Astrocyte (in vitro differentiated cells and primary cell): ENCODE measurements around the gene VEGFB. TPM values are rescaled to one million over a fixed set of nuclear protein-coding genes. Genes with fewer than 3 reads are reported as not detected.
A peak's percentile ranks its signal among the peaks of the same experiment; 100 is the strongest.

Experiments used
- DNase-seq: peaks from one replicate; pipeline ENCODE4 v3.0.0-alpha.2; 2010; ENCODE audit warnings: low read depth
- FAIRE-seq: peaks from 2 replicates; lab custom pipeline; 2011; peaks lifted over from hg19 to GRCh38; lab: Jason Lieb, UNC
- H2AFZ ChIP-seq: 2 replicates; pipeline ENCODE4 v1.6.0; 2012; ENCODE audit warnings: low read depth, low read length, inconsistent platforms
- H3K27ac ChIP-seq: 2 replicates; pipeline ENCODE4 v1.5.1; 2011; ENCODE audit warnings: low read depth, low read length, inconsistent platforms
- H3K27me3 ChIP-seq: 2 replicates; pipeline ENCODE4 v1.6.0; 2011; ENCODE audit warnings: low read length, inconsistent platforms; ENCODE audit not compliant: insufficient read depth
- H3K36me3 ChIP-seq: 2 replicates; pipeline ENCODE4 v1.5.1; 2011; ENCODE audit warnings: low read length, inconsistent platforms; ENCODE audit not compliant: insufficient read depth
- H3K4me1 ChIP-seq: 2 replicates; pipeline ENCODE4 v1.5.1; 2011; ENCODE audit warnings: low read length, inconsistent platforms; ENCODE audit not compliant: insufficient read depth
- H3K4me2 ChIP-seq: 2 replicates; pipeline ENCODE4 v1.6.0; 2012; ENCODE audit warnings: low read length, inconsistent platforms
- H3K4me3 ChIP-seq: 2 replicates; pipeline ENCODE4 v1.5.1; 2011; ENCODE audit warnings: low read depth, mild to moderate bottlenecking, low read length, inconsistent platforms; ENCODE audit not compliant: insufficient read depth
- H3K79me2 ChIP-seq: 2 replicates; pipeline ENCODE4 v1.6.0; 2012; ENCODE audit warnings: mild to moderate bottlenecking, low read length, inconsistent platforms; ENCODE audit not compliant: insufficient read depth
- H3K9ac ChIP-seq: 2 replicates; pipeline ENCODE4 v1.6.0; 2012; ENCODE audit warnings: mild to moderate bottlenecking, low read length, inconsistent platforms
- H3K9me3 ChIP-seq: 2 replicates; pipeline ENCODE4 v1.5.1; 2012; ENCODE audit warnings: low read depth, mild to moderate bottlenecking, low read length, inconsistent platforms; ENCODE audit not compliant: insufficient read depth
- H4K20me1 ChIP-seq: 2 replicates; pipeline ENCODE4 v1.6.0; 2012; ENCODE audit warnings: low read length, inconsistent platforms; ENCODE audit not compliant: insufficient read depth
- H3K27ac Mint-ChIP-seq: one replicate; pipeline ENCODE4 v1.8.0; 2021; ENCODE audit warnings: mild to moderate bottlenecking, mixed read lengths; ENCODE audit not compliant: unreplicated experiment
- H3K27me3 Mint-ChIP-seq: one replicate; pipeline ENCODE4 v1.8.0; 2021; ENCODE audit warnings: low read depth, mixed read lengths; ENCODE audit not compliant: unreplicated experiment
- H3K36me3 Mint-ChIP-seq: one replicate; pipeline ENCODE4 v1.8.0; 2021; ENCODE audit warnings: low read depth, mixed read lengths; ENCODE audit not compliant: unreplicated experiment
- H3K4me1 Mint-ChIP-seq: one replicate; pipeline ENCODE4 v1.8.0; 2021; ENCODE audit warnings: low read depth, mixed read lengths; ENCODE audit not compliant: unreplicated experiment
- H3K4me3 Mint-ChIP-seq: one replicate; pipeline ENCODE4 v1.8.0; 2021; ENCODE audit warnings: mild to moderate bottlenecking, moderate library complexity, mixed read lengths; ENCODE audit not compliant: unreplicated experiment
- H3K9me3 Mint-ChIP-seq: one replicate; pipeline ENCODE4 v1.8.0; 2021; ENCODE audit warnings: mild to moderate bottlenecking, mixed read lengths; ENCODE audit not compliant: unreplicated experiment
- EZH2 ChIP-seq: IDR thresholded peaks from 2 replicates; pipeline ENCODE4 v1.6.1; 2012; ENCODE audit warnings: mild to moderate bottlenecking, low read length, inconsistent platforms; ENCODE audit not compliant: insufficient read depth
- total RNA-seq: library from RNA; stranded (reverse); gene quantifications from 2 replicates; pipeline ENCODE4 v1.2.1, GENCODE V29; 2021
- TF ChIP-seq, protein P1 (sequence below): IDR thresholded peaks from 2 replicates; pipeline ENCODE4 v1.5.1; 2011; ENCODE audit warnings: low read depth, mild to moderate bottlenecking, inconsistent platforms, low read length, moderate library complexity; ENCODE audit not compliant: insufficient read depth

The VEGFB gene
- total RNA-seq, 1 donor from 2014 or later: 30.4 TPM

DNA sequence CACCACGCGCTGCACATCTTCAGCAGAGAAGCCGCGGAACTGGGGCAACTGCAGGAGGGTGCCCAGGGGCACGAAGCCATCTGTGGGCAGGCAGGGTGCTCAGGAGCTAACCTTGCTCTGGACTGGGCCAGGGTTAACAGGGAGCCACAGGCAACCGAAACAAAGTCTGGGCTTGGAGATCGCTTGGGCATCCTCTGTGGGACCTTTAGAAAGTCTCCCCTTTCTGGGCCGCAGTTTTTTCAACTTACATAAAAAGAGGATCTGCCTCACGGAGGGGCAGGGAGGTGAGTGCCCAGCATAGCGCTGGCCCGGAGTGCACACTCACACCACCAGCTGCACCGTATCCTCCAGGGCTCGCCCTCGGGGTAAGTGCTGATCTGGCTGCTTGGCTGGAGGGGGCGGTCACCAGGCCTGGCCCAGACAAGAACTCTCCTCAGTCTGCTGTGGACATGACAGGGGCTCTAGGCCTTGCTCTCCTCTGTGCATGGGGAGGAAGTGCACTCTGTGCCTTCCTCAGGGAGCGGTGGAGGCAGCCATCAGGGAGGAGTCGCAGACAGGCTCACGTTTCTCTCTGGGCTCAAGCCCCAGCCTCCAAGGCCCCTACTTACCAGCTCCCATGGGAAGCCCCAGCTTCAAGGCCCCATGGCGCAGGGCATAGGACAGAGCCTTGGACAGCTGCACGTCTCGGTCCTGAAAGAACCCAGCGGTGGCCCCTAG lies 9.3 kb upstream of the VEGFB start:
- H3K27ac ChIP-seq: no peak overlapping the region
- H4K20me1 ChIP-seq: peaks cover 3% of the 10 kb centered on the region

DNA sequence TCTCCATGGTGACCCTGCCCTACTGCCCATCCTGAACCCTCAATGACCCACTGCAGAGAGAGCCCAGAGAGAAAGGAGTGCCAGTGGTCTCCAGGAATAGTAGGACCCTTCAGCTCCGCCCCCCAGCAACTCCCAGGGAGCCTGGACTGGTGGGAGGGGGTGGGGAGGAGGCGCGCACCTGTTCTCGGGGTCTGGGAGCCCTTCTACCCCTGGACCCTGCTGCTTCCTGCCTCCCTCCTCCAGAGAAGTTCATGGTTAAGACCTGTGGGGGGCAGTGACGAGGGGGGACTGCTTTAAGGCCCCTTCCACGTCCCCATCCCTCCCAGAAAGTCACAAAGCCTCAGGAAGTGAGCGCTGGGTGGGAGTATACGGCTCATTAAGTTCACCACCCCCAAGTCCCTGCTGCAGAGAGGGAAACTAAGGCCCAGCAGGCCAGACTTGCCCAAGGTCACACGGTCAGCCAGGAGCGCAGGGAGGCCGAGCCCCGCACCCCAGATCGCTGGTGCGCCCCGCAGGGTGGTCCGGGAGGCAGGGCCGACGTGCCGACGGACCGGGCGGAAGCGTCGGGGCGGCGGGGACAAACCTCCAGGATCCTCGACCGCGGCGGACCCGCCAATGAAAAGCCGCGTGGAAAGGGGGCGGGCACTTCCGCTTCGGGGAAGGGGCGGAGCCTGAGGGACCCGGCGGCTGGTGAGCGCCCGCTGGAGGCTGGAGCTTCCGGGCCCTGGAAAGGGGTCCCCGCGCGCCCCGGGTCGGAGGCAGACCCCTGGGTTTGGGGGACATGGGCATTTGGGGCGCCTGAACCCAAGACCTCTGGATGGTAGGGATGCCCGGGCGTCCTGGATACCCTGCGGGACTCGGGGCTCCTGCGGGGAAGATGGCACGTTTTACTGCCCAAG lies 8.5 kb upstream of the VEGFB start, which contains the start of the genes NUDT22 and TRPT1:
TSS of gene NUDT22 (plus strand) at position 667 of the 899 bp plus-strand sequence. CDS start 379 bp downstream, outside the sequence.
TSS of gene TRPT1 (minus strand) at position 579 of the 899 bp plus-strand sequence. CDS start at position 253, 326 bp downstream.
- Histone ChIP-seq H3K79me2 (peaks cover 31% of the 10 kb centered on the region), H2AFZ (peak within 1 kb of the TSS; percentile 88), H3K9me3 (no peaks in the 10 kb centered on the region), H3K27me3 (no peaks in the 10 kb centered on the region), H3K9ac (peak within 1 kb of the TSS; percentile 85), H4K20me1 (peaks cover 3% of the 10 kb centered on the region), H3K4me1 (peaks cover 35% of the 10 kb centered on the region), H3K4me2 (peak within 1 kb of the TSS; percentile 99), H3K36me3 (no peaks in the 10 kb centered on the region), H3K4me3 (peak within 1 kb of the TSS; percentile 89), H3K27ac (peak within 1 kb of the TSS; percentile 58)
- peaks cover 2% of the 10 kb centered on the region for H3K36me3 Mint-ChIP-seq
- DNase-seq (peak; percentile 48), FAIRE-seq (no peak)
- TF ChIP-seq, protein P1, sequence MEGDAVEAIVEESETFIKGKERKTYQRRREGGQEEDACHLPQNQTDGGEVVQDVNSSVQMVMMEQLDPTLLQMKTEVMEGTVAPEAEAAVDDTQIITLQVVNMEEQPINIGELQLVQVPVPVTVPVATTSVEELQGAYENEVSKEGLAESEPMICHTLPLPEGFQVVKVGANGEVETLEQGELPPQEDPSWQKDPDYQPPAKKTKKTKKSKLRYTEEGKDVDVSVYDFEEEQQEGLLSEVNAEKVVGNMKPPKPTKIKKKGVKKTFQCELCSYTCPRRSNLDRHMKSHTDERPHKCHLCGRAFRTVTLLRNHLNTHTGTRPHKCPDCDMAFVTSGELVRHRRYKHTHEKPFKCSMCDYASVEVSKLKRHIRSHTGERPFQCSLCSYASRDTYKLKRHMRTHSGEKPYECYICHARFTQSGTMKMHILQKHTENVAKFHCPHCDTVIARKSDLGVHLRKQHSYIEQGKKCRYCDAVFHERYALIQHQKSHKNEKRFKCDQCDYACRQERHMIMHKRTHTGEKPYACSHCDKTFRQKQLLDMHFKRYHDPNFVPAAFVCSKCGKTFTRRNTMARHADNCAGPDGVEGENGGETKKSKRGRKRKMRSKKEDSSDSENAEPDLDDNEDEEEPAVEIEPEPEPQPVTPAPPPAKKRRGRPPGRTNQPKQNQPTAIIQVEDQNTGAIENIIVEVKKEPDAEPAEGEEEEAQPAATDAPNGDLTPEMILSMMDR: no peak
- no peak for TF ChIP-seq EZH2
- H3K9me3 Mint-ChIP-seq: no peaks in the 10 kb centered on the region
- H3K4me3 Mint-ChIP-seq: peak within 1 kb of the TSS; percentile 88
- peaks cover 13% of the 10 kb centered on the region for H3K4me1 Mint-ChIP-seq
- no peaks in the 10 kb centered on the region for H3K27me3 Mint-ChIP-seq
- no peak within 1 kb of the TSS for H3K27ac Mint-ChIP-seq

More for the DNA sequence above, 9.3 kb upstream of the VEGFB start:
- no peaks in the 10 kb centered on the region for H3K27me3 ChIP-seq
- DNase-seq (no peak), FAIRE-seq (no peak)
- peak overlapping the region; percentile 89 for H3K4me3 ChIP-seq
- peaks cover 29% of the 10 kb centered on the region for H3K79me2 ChIP-seq
- H2AFZ ChIP-seq: no peak overlapping the region
- TF ChIP-seq, protein P1: no peak
- TF ChIP-seq EZH2: no peak
- Mint-ChIP-seq H3K27ac (no peak overlapping the region), H3K36me3 (peaks cover 2% of the 10 kb centered on the region), H3K27me3 (no peaks in the 10 kb centered on the region), H3K9me3 (no peaks in the 10 kb centered on the region), H3K4me3 (peak overlapping the region; percentile 88), H3K4me1 (peaks cover 12% of the 10 kb centered on the region)
- H3K9ac ChIP-seq: peak overlapping the region; percentile 85
- peaks cover 32% of the 10 kb centered on the region for H3K4me1 ChIP-seq
- peak overlapping the region; percentile 99 for H3K4me2 ChIP-seq
- no peaks in the 10 kb centered on the region for H3K9me3 ChIP-seq
- H3K36me3 ChIP-seq: no peaks in the 10 kb centered on the region
